Right forelimb (tissue), 1 donor: ENCODE results near the gene NUDT5.
"Not testable (repeated sequence)": the region's sequence is repeated elsewhere in the genome, so short reads cannot be mapped to it uniquely, and the experiment has no call there.

Experiments used
- DNase-seq: peaks from one replicate; pipeline ENCODE4 v3.0.0-alpha.2; 2018

NUDT5 gene

DNA sequence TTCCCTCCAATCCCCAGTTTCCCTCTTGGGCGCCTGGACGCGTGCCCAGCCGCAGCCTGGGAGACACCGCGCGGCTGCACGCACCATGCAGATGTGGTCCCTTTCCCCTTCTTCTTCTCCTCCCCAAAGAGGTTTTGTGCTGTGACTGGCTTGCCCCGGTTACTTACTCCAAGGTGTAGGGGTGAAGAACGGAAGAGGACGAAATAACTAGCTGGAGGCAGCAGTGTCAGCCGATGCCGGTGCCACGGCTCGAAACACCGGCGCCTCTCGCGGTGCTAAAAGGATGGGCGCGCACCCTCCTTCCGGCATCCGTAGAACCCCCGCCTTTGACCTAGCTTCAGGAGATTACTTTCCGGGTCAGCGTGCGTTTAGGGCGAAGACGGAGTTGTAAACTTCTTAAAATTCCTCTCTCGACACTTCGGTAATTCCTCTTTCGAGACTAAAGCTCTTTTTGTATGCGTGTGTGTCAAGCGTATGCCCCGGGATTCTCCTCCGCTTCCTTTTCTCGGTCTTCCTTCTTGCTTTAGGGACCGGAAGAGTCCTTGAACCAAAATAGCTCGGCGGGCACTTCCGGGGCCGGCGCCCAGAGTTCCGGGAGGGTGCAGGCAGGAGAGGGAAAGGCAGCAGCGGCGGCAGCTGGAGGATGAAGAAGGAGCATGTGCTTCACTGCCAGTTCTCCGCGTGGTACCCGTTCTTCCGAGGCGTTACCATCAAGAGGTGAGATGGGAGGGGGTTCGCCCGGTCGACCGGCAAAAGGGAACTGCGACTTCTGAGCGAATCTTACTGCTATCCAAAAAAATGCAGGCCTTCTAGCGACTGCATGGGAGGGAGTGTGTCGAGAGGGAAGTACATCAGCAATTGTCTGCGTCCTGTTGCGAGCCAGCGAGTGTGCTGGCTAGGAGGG is at the start of gene NUDT5, which contains the start of gene CDC123:
NUDT5 (minus strand) TSS at position 289 of the 904 bp plus-strand sequence. CDS start 9,600 bp downstream, outside the sequence.
CDC123 (plus strand) TSS at position 586 of the 904 bp plus-strand sequence; CDS start at position 644, 58 bp downstream.
- DNase-seq, result peak; percentile 94

DNA sequence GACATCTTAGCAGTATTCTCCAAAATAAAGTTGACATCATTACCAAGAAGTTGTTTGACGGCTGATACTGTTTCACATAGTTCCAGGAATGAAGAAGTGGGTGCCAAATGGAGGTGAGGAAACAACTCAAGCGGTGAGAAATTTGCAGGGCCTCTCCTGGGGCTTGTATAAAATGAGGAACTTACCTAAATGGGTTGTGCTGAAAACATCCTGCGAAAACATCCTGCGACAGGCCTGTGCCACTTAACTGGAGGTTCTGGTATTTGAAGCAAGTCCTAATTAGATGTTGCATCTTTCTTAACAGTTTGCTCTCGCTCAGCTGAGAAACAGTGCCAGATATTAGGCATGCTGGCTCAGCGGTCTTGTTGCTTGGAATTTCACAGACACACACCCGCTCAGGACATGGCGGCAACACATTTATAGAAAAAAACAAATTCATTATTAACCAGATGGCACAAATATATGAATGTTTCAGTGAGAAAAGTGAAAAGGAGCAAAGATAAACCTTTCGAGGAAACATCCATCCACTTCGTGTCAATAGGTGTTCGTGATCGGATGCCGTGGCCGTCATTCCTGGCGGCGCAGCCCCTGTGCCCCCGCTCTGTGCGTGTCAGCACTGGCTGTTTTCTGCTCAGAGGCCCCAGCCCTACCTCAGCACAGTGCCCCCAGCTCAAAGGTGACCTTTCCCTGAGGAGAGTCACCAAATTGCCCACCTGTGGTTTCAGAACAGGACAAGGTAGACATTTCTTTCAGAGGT is 48.4 kb upstream of the NUDT5 start:
- DNase-seq, result no peak

DNA sequence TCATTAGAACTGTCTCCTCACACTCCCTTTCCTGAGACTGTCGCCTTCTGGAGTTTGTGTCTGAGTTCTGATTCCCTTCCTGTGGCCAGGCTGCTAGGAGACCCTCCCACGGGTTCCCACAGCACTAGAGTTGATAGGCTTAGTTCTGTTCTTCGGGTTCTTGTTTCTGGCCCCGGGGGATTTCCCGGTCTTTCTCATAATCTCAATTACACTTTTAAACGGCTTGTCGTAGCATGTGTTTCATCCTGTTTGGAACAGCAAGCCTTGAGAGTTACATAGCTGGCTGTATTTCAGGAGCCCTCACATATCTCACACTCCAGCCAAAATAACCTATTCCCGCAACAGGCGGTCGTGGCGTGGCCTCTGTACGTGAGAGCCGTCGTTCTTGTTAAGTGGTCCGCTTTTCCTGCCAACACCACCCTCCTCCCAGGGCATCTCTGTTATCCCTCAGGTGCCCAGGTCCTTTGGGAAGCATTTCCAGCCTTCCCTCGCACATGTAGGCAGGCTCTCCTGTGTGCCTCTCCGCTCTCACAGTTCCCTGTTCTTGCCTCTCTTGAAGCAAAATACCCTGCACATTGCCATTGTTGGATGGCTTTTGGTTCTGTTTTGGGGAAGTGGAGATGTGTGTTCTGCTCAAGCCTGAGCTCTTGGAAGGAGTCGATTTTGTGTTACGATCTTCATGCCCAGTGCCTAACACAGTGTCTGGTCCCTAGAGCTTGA is 46.3 kb upstream of the NUDT5 start:
- DNase-seq, result no peak

DNA sequence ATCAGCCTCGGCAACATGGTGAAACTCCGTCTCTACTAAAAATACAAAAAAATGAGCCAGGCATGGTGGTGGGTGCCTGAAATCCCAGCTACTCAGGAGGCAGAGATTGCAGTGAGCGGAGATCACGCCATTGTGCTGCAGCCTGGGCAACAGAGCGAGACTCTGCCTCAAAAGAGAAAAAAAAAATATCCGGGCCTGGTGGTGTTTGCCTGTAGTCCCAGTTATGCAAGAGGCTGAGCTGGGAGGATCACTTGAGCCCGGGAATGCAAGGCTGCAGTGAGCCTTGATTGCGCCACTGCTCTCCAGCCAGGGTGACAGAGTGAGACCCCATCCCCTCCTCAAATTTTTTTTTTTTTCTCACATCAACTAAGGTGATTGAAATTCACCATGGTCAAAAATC is 43.1 kb upstream of the NUDT5 start:
- DNase-seq, result no peak

DNA sequence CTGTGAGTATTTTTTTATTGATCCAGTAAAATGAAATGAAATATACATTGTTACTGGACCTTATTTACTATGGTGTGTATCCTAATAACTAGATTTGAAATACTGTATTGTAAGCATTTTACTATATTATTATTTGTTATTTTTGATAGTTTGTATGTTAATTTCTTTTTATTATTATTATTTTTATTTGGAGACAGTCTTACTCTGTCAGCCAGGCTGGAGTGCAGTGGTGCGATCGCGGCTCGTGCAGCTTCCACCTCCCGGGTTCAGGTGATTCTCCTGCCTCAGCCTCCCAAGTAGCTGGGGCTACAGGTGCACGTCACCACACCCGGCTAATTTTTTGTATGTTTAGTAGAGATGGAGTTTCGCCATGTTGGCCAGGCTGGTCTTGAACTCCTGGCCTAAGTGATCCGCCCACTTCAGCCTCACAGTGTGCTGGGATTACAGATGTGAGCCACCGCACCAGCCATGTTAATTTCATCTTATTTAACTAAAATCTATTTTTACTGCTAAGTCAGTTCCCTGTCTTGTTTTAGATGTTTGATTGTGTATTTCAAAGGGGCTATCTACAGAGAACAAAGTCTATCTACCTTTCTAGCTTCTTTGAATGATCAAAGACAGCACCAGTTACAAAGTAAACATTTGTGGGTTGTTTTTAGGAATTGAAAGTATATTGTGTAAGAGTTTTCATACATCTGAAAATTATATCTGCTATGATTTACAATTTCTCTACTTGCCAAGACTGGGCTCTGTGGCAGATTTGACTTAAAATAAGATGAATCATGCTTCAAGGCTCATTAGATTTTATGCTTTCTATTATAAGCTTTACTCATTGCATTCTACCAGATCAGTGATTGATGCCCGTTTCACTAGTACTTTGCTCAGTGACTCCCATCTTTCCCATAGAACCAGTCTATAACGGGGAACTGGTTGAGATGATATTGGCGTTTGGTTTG is 41.9 kb upstream of the NUDT5 start:
- no peak for DNase-seq

DNA sequence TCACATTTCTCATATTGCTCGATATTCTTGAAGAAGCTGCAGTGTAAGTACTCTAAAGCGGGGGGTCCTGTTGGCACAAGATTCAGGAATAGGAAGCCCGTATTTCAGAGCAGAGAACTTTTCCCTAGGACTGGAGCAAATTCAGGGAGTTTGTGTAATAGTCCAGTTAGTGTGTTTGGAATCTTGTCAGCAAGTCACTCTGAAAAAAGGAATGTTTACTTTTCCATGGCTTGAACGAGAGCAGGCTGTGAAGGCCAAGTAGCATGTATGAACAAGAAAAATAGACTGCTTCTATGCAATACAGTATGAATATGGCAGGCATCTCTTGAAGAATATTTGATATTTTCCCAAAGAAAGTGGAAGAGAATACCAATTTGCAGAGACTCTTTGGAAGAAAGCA is 40.1 kb upstream of the NUDT5 start:
- DNase-seq, result no peak

DNA sequence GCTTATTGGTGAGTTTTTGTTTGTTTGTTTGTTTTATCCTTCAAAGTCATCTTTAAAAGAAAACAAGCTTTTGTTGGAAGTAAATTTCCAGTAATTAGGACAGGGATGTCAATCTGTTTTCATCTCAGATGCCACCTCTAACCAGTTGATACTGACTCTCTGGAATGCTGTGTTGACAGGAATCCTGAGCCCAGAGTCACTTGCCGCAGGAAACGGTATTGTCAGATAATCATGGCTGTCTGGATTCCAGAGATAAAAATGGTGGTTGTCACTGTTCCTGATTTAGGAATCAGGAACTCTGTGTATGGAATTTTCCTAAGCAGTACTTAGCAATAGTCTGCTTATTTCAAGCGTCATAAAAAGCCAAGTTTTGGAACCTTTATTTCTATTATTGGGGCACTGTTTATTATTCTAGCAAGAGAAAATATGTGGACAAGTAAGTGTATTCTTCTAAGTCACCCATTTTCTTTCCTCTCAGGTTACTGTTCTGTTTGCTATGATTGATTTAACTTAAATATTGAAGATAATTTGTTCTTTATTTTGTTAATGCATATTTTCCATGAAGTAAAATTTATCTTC is 39.5 kb upstream of the NUDT5 start:
- no peak for DNase-seq

DNA sequence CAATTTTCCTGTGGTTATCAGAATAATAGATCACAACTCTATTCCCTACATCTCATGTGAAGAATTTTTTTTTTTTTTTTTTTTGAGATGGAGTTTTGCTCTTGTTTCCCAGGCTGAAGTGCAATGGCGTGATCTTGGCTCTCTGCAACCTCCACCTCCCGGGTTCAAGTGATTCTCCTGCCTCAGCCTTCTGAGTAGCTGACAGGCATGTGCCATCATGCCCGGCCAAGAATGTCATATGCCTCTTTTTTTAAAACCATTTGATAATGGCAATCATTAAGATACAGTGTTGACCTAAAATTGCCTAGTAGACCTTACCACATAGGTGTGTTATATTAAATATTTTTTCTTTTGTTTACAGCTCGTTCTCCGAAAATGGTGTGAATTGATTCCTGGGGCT is 39.0 kb upstream of the NUDT5 start:
- not testable (repeated sequence) for DNase-seq

DNA sequence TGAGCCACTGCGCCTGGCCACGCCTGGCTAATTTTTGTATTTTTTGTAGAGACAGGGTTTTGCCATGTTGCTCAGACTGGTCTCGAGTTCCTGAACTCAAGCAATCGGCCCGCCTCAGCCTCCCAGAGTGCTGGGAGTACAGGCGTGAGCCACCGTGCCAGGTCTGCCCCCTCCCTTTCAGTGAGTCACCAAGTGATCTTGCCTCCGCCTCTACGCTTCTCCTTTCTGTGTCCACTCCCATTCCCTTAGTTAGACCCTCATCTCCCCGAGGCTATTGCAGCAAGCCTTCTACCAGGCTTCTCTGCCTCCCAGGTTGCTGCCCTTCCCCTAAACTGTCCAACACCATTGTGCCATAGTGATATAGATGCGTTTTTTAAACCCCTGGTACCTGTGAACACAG is 33.2 kb upstream of the NUDT5 start:
- no peak for DNase-seq

DNA sequence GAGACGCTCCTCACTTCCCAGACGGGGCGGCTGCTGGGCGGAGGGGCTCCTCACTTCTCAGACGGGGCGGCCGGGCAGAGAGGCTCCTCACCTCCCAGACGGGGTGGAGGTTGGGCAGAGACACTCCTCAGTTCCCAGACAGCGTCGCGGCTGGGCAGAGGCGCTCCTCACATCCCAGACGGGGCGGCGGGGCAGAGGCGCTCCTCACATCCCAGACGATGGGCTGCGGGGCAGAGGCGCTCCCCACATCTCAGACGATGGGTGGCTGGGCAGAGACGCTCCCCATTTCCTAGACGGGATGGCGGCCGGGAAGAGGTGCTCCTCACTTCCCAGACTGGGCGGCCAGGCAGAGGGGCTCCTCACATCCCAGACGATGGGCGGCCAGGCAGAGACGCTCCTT is 30.7 kb upstream of the NUDT5 start:
- not testable (repeated sequence) for DNase-seq

DNA sequence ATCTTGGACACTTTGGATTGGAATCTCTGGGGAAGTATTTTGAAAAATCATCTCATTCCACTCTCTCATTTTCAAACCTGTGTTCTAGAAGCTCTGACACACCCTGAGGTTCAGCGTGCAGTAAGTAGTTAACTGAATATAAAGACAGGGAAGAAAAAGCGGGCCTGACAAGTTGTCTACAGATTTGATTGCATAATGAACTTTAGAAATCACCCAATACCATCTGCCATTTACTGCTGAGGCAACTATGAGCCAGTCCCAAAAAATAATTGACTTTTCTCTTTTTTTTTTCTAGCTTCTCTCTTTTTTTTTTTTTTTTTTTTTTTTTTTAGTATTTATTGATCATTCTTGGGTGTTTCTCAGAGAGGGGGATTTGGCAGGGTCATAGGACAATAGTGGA is 29.8 kb upstream of the NUDT5 start:
- DNase-seq, result no peak

DNA sequence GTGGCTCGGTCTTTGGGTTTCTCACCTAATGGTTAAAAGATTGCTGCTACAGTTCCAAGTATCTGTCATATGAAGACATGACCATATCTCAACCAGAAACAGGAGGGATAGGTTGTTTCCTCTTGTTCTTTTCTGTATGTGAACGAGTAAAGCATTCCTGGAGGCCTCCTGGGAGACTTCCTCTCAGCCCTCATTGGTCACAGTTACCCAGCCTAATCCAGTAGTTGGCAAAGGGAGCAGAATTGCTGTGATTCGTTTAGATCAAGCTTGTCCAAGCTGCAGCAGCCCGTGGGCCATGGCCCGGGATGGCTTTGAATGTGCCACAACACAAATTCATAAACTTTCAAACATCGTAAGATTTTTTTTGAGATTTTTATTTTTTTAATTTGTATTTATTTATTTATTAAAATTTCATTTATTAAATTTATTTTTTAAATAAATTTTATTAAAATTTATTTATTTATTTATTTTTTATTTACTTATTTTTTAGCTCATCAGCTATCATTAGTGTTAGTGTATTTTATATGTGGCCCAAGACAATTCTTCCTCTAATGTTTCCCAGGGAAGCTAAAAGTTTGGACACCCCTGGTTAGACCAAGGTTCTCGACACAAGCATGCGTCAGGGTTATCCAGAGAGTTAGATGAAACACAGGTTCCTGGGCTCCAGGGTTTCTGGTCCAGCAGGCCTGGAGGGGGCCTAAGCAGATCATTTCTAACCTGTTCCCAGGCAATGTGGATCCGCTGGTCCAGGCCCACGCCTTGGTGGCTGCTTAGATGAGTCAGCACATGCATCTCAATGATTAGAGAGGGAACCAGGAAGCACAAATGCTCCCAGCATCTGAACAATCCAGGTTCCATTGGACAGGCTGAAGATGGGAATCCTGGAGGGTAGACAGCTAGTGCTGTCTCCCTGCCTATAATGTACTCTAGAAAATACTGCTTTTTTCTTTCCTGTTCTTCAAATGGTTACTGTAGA is 25.9 kb upstream of the NUDT5 start:
- DNase-seq, result no peak

DNA sequence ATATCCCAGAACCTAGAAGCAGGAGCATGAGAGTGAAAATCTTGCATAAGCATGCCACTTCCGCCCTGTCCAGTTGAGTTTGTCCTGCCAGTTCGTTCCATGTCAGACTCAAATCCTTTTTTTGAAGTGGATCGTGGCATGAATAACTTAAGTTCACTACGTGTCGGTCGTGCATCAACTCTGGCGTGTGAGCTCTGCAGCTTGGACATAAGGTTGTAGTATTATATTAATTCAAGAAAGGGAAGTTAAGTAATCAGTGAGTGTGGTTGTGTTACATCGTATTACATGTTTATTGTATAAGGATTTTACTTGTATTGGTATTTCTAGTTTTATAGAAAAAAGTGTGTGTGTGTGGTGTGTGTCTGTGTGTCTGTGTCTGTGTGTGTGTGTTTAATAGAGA is 23.3 kb upstream of the NUDT5 start:
- DNase-seq, result no peak

DNA sequence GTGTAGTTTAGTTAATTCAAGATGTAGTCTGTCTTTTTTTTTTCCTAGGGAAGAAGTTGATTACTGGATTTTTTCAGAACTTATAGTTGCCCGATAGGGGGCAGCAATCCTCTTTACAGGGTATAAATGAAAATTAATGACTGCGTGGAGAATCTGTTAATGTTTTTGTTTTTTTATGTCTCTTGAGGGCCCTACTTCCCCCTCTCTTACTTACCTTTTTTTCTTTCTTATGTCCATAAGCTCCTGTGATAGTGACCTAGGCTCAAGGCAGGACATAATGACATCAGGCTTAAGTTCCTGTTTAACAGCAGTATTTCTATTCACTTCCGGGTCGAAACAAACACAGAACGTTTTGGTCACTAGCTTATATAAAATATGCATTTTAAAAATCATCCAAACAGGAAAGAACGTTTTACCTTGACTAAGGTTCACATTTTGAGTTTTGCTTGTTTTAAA is 19.1 kb upstream of the NUDT5 start:
- DNase-seq, result no peak

DNA sequence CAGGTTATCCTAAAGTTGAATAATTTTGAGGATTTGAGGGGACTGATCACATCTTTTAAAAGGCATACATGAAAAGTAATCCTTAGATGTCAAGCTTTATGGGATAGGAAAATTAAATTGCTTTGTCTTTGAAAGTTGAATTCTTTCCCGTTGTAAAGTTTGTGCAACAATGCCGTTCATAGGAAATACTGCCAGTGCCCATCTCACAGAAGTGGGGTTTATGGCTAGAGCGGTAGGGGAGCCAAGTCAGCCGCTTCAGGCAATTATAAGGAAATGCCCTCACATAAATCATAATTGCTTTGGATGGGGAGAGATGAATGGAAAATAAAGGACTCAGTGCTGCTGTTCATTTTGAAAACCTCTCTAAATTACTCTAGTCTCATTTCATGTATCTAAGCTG is 18.4 kb upstream of the NUDT5 start:
- no peak for DNase-seq

DNA sequence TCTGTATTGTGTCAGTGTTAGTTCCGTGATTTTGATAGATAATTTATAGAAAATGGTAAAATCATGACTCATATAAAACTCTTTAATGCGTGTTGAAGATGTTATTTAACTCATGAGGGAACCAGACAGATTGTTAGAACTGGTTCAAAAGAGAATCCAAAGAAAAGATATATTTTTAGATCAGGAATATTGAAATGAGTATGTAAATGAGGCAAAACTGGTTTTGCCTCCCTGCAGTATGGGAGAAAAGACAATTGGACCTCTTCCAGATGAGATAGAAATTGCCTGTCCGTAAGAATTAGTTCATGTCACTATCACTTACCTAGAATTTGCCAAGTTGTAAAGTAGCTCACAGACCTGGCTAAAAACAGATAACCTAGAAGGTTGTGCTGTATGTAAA is 17.9 kb upstream of the NUDT5 start:
- no peak for DNase-seq

DNA sequence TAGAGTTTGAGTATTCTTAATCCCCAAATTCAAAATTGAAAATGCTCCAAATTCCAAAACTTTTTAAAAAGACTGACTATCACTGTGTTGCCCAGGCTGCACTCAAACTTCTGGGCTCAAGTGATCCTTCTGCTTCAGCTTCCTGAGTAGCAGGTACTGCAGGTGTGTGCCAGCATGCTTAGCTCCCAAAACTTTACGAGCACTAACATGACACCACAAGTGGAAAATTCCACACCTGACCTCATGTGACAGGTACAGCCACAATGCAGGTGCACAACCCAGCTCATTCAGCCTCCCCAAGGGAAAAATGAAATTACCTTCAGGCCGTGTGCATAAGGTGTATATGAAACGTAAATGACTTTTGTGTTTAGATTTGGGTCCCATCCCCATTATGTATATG is 16.8 kb upstream of the NUDT5 start:
- DNase-seq, result no peak

DNA sequence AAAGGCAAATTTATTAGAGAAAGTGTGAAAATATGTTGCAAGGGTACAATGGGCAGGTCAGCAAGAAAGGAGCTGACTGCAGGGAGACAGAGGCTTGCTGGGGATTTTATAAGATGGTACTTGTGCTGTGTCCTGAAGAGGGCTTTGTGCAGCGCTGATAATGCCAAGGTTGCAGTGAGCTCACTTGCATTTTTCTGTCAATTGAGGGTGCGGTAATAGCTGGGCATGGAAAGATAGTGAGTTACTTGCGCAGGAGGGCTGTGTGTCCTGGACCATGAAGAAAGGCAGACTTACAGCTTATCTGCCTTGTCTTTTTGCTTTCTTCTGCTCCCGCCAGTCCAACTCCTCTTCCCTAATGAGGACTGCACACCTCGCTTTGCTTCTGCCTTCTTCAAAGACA is 12.8 kb upstream of the NUDT5 start:
- DNase-seq, result no peak

DNA sequence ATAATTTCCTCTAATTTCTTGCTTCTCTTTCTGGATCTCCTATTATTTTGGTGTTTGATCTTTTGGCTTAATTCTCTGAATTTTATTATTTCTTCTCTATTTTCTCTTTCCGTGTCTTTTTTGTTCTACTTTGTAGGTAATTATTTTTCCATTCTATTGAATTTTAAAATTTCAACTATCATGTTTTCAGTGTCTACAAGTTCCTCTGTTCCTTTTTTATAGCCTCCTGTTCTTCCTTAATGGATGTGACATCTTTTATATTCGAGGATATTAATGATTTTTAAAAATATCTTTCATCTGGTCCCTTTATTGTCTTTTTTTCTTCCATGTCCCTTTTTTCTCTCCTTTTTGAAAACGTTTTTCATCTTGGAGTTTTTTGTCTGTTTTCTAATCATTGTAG is 11.4 kb upstream of the NUDT5 start:
- no peak for DNase-seq

DNA sequence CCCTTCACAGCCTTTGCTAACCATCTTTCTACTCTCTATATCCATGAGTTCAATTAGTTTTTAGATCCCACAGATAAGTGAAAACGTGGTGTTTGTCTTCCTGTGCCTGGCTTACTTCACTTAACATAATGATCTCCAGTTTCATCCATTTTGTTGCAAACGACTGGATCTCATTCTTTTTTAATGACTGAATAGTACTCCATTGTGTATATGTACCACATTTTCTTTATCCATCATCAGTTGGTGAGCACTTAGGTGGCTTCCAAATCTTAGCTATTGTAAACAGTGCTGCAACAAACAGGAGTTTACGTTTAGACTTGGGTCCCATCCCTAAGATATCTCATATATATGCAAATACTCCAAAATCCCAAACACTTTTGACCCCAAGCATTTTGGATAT is 9.4 kb upstream of the NUDT5 start:
- no peak for DNase-seq
